ENCODE measurements around the gene GART. TPM values are rescaled to one million over a fixed set of nuclear protein-coding genes. Genes with fewer than 3 reads are reported as not detected.

The GART gene
- total and polyA plus RNA-seq, 8 donors, result 57.7 to 84.1 (median 79.2) TPM

DNA sequence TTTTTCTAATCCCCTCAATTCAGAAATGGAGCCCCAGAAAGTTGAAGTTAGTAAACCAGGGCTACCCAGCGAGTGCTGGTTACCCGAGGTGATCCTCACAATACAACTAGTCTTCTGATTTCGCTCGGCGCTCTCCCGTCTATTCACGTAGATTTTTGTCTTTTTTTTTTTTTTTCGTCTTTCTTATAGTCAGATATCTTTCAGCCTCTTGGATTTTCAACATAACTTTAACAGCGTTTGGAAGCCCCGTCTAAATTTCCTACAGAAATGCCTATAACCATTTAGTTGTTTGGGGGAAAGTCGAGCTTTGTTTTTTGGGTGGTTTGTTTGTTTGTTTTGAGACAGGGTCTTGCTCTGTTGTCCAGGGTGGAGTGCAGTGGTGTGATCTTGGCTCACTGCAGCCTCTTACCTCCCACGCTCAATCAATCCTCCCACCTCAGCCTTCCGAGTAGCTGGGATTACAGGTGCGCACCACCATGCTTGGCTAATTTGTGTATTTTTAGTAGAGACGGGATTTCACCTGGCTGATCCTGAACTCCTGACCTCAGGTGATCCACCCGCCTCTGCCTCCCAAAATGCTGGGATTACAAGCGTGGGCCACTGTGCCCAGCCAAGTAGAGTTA lies 61.3 kb downstream of the GART start:
- no peaks in the 10 kb centered on the region for H3K36me3 ChIP-seq
- H3K9me3 ChIP-seq, result no peaks in the 10 kb centered on the region
- no peak for DNase-seq
- TF ChIP-seq, protein P1, sequence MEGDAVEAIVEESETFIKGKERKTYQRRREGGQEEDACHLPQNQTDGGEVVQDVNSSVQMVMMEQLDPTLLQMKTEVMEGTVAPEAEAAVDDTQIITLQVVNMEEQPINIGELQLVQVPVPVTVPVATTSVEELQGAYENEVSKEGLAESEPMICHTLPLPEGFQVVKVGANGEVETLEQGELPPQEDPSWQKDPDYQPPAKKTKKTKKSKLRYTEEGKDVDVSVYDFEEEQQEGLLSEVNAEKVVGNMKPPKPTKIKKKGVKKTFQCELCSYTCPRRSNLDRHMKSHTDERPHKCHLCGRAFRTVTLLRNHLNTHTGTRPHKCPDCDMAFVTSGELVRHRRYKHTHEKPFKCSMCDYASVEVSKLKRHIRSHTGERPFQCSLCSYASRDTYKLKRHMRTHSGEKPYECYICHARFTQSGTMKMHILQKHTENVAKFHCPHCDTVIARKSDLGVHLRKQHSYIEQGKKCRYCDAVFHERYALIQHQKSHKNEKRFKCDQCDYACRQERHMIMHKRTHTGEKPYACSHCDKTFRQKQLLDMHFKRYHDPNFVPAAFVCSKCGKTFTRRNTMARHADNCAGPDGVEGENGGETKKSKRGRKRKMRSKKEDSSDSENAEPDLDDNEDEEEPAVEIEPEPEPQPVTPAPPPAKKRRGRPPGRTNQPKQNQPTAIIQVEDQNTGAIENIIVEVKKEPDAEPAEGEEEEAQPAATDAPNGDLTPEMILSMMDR (IDR thresholded peaks at IDR 0.05), result no peak
- no peaks in the 10 kb centered on the region for H3K27me3 ChIP-seq
- ATAC-seq, result no peak
- H3K27ac ChIP-seq, result peak overlapping the region; percentile 85 to 100
- H3K4me1 ChIP-seq, result peaks cover 6 to 31% of the 10 kb centered on the region in 2 donors
- intact Hi-C loops (cut with DNase I), result no loop called here
- peak overlapping the region; percentile 72 to 90 for H3K4me3 ChIP-seq

DNA sequence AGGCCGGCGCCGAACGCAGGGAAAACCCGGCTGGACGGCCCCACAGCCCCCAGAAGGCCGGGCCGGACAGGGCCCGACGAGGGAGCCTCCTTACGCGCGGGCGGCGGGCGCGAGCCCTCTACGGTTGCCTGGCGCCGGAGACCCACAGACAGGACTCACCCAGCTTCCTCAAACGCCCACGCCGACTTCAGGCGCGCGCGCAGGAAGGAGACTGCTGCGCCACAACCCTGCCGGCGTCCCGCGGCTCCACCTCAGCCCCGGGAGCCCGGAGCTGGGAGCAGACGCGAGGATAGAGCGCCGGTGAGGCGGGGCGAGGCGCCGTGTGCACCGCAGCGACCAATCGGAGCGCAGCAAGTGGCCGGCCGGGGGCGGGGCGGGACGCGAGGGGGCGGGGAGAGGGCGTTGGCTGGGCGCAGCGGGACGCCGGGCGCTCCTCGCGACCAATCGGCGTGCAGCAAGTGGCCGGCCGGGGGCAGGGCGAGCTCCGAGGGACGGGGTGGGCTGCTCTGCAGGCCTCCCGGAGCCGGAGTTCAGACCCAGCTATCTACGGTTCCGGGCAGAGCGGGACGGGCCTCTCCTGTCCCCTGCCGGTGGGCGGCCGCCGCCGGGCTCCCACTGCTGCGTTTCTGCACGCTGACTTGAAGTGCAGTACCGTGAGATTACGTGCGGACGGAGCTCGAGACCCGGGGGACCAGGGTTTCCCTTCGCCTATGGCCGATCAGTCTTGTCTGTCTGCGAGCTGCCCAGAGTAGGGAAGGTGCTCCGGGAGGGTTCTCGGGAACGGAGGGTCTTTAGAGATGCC lies 62.0 kb downstream of the GART start, which contains the start of gene TMEM50B:
Gene TMEM50B, minus strand, starts transcription at position 296 of the 802 bp plus-strand sequence. CDS start 11,089 bp downstream, outside the sequence.
- H3K4me1 ChIP-seq, result peaks cover 6 to 31% of the 10 kb centered on the region in 2 donors
- H3K36me3 ChIP-seq, result no peaks in the 10 kb centered on the region
- ATAC-seq (peak; percentile 98), DNase-seq (peak; percentile 92 to 100 (median 96))
- H3K27ac ChIP-seq, result peak within 1 kb of the TSS; percentile 98 to 100
- TF ChIP-seq, protein P1 (IDR thresholded peaks at IDR 0.05), result peak in 1 of 2 donors; percentile 44
- H3K4me3 ChIP-seq, result peak within 1 kb of the TSS; percentile 72 to 90
- intact Hi-C loops (cut with DNase I), result no loop called here
- no peaks in the 10 kb centered on the region for H3K9me3 ChIP-seq
- H3K27me3 ChIP-seq, result no peaks in the 10 kb centered on the region

DNA sequence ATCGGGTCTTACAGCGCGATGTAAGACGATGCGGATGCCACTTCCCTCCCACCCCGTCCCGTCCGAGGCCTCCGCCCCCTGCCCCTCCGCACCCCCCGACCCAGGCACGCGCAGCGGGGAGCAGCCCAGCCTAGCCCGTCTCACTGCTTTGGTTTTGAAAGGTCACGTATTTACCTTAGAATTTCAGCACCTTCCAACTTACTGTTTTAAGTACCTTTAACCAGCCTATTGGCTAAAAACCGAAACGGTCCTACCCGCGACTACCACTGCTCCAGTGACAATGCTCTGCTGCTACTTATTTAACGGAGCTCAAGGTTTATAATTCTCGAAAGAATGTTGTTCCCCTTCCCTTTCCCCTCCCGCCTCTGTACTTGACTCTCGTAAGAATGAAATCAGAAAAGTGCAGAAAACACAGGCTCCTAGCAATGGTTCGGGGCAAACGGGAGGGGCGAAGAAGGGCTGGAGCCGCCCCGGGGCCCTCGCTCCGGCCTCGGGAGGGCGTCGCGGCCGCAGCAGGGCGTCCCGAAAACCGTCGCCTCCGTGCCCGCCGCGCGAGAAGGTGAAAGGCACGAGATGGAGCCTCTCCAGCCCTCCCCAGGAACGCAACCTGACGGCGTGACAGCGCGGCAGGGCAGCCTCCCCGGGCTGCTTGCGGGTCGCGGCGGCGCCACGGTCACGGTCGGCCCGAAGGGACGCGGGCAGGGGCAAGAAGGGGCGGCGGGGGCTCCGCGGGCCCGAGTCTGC lies 62.8 kb downstream of the GART start:
- Histone ChIP-seq H3K27me3 (no peaks in the 10 kb centered on the region), H3K9me3 (no peaks in the 10 kb centered on the region), H3K4me1 (peaks cover 6 to 31% of the 10 kb centered on the region in 2 donors), H3K27ac (peak overlapping the region; percentile 98 to 100), H3K4me3 (peak overlapping the region; percentile 72 to 90), H3K36me3 (no peaks in the 10 kb centered on the region)
- ATAC-seq (peak; percentile 30), DNase-seq (peak; percentile 19 to 86 (median 42))
- TF ChIP-seq, protein P1 (IDR thresholded peaks at IDR 0.05), result no peak
- intact Hi-C loops (cut with DNase I), result no loop called here

DNA sequence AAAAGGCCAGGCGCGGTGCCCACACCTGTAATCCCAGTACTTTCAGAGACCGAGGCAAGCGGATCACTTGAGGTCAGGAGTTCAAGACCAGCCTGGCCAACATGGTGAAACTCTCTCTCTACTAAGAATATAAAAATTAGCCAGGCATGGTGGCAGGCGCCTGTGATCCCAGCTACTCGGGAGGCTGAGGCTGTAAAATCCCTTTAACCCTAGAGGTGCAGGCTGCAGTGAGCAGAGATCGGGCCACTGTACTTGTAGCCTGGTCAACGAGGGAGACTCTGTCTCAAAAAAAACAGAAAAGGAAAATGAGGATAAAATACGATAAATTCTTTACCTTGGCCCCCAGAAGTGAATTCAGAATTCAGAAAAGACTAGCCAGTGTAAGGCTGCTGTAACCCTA lies 63.7 kb downstream of the GART start:
- no peaks in the 10 kb centered on the region for H3K36me3 ChIP-seq
- H3K9me3 ChIP-seq, result no peaks in the 10 kb centered on the region
- H3K4me3 ChIP-seq, result peak overlapping the region; percentile 72 to 90
- TF ChIP-seq, protein P1 (IDR thresholded peaks at IDR 0.05), result no peak
- H3K4me1 ChIP-seq, result peaks cover 6 to 31% of the 10 kb centered on the region in 2 donors
- intact Hi-C loops (cut with DNase I), result no loop called here
- H3K27ac ChIP-seq, result peak overlapping the region; percentile 98 to 100
- no peaks in the 10 kb centered on the region for H3K27me3 ChIP-seq
- ATAC-seq (no peak), DNase-seq (no peak)
